GM12878 (cell line): ENCODE data around the gene SPANXB1.

Source experiments
- BCL11A ChIP-seq: IDR thresholded peaks from 2 replicates; pipeline ENCODE4 v1.6.1; 2011; ENCODE audit warnings: low read depth, low read length
- CBX3 ChIP-seq: fragments of 200-600 bp; sonication (generic); IDR thresholded peaks from 2 replicates; pipeline ENCODE4 v1.6.1; 2016; ENCODE audit warnings: low read depth, borderline replicate concordance
- CTCF ChIP-seq, 3 experiments: IDR thresholded peaks in 2 of 3; conservative IDR thresholded peaks in 1 of 3; 2 replicates each; pipeline ENCODE4 v1.5.1; 2011; ENCODE audit warnings: low read depth in 3 of 3, low read length in 3 of 3, mild to moderate bottlenecking in 3 of 3, control low read depth in 2 of 3, moderate library complexity in 2 of 3, inconsistent platforms in 1 of 3, mixed read lengths in 1 of 3; ENCODE audit not compliant: control insufficient read depth in 2 of 3, insufficient read depth in 1 of 3; ENCODE audit errors: extremely low read depth in 1 of 3
- EZH2 ChIP-seq: IDR thresholded peaks from 2 replicates; pipeline ENCODE4 v1.6.1; 2012; ENCODE audit warnings: low read depth, mild to moderate bottlenecking, control low read depth, inconsistent platforms, low read length, borderline replicate concordance; ENCODE audit not compliant: control insufficient read depth
- JUND ChIP-seq: IDR thresholded peaks from 2 replicates; pipeline ENCODE4 v1.6.1; 2012; ENCODE audit warnings: low read depth, mild to moderate bottlenecking, low read length, improper control_type of control experiment, moderate library complexity
- MEF2A ChIP-seq: IDR thresholded peaks from 2 replicates; pipeline ENCODE4 v1.6.1; 2011; ENCODE audit warnings: low read depth, mild to moderate bottlenecking, low read length, moderate library complexity; ENCODE audit not compliant: insufficient read depth
- MTA3 ChIP-seq: IDR thresholded peaks from 2 replicates; pipeline ENCODE4 v1.6.1; 2012; ENCODE audit warnings: low read length, inconsistent platforms, borderline replicate concordance
- REST ChIP-seq: IDR thresholded peaks from 2 replicates; pipeline ENCODE4 v1.6.1; 2012; ENCODE audit warnings: mild to moderate bottlenecking, low read depth, low read length
- SREBF2 ChIP-seq: IDR thresholded peaks from 2 replicates; pipeline ENCODE4 v1.6.1; 2012; ENCODE audit warnings: mild to moderate bottlenecking, low read length

- no peak for TF ChIP-seq JUND
- TF ChIP-seq EZH2, result no peak
- TF ChIP-seq CBX3, result no peak
- no peak for TF ChIP-seq SREBF2
- TF ChIP-seq CTCF (IDR thresholded peaks at IDR 0.05 in 2 of 3, conservative IDR thresholded peaks at IDR 0.05 in 1 of 3; ENCODE audit: control insufficient read depth in 2 of 3, extremely low read depth in 1 of 3, insufficient read depth in 1 of 3, low read depth in 3 of 3, low read length in 3 of 3), result no peak
- no peak for TF ChIP-seq MTA3
- no peak for TF ChIP-seq MEF2A
- TF ChIP-seq REST, result no peak
- TF ChIP-seq BCL11A, result no peak
These were observed 26.9 kb upstream of the SPANXB1 start for GRCh38 chrX:140975472-140975871.
